HG03135 (cell line): ENCODE results near the gene CFAP97D2.
"Not testable (repeated sequence)": the region's sequence is repeated elsewhere in the genome, so short reads cannot be mapped to it uniquely, and the experiment has no call there.

ENCODE experiments used
- ATAC-seq: cut with Tn5 transposase; IDR thresholded peaks from one replicate; pipeline ENCODE4 v1.9.1; 2021; ENCODE audit warnings: mild to moderate bottlenecking, moderate library complexity; ENCODE audit not compliant: unreplicated experiment

The CFAP97D2 gene

GRCh38 chr13:114198556-114198955 lies 19.5 kb downstream of the CFAP97D2 start:
- ATAC-seq, result no peak

- ATAC-seq, result not testable (repeated sequence)
Measured at GRCh38 chr13:114199526-114199925, 20.5 kb downstream of the CFAP97D2 start.

GRCh38 chr13:114199954-114200353 lies 20.9 kb downstream of the CFAP97D2 start:
- no peak for ATAC-seq

- ATAC-seq, result no peak
Measured at GRCh38 chr13:114200399-114200911, 21.4 kb downstream of the CFAP97D2 start.

GRCh38 chr13:114202581-114202980 lies 23.5 kb downstream of the CFAP97D2 start:
- no peak for ATAC-seq

- no peak for ATAC-seq
Measured at GRCh38 chr13:114203536-114203935, 24.5 kb downstream of the CFAP97D2 start.

GRCh38 chr13:114204894-114205293 lies 25.8 kb downstream of the CFAP97D2 start:
- ATAC-seq, result no peak

- ATAC-seq, result no peak
Measured at GRCh38 chr13:114208134-114208533, 29.1 kb downstream of the CFAP97D2 start.

GRCh38 chr13:114211446-114212157 lies 32.5 kb downstream of the CFAP97D2 start:
- no peak for ATAC-seq

- ATAC-seq, result no peak
Measured at GRCh38 chr13:114212158-114212495, 33.1 kb downstream of the CFAP97D2 start.

GRCh38 chr13:114213980-114214379 lies 34.9 kb downstream of the CFAP97D2 start:
- no peak for ATAC-seq

GRCh38 chr13:114219392-114219791 lies 40.3 kb downstream of the CFAP97D2 start:
- no peak for ATAC-seq

GRCh38 chr13:114222461-114222968 lies 43.5 kb downstream of the CFAP97D2 start:
- no peak for ATAC-seq

GRCh38 chr13:114224201-114224600 lies 45.1 kb downstream of the CFAP97D2 start:
- ATAC-seq, result no peak

- ATAC-seq, result no peak
Measured at GRCh38 chr13:114225610-114226009, 46.6 kb downstream of the CFAP97D2 start.

- no peak for ATAC-seq
Measured at GRCh38 chr13:114226088-114226487, 47.0 kb downstream of the CFAP97D2 start.

- ATAC-seq, result peak; percentile 74
Measured at GRCh38 chr13:114226699-114227323, 47.8 kb downstream of the CFAP97D2 start.

GRCh38 chr13:114227528-114227927 lies 48.5 kb downstream of the CFAP97D2 start:
- no peak for ATAC-seq

- no peak for ATAC-seq
Measured at GRCh38 chr13:114228176-114228575, 49.1 kb downstream of the CFAP97D2 start.

GRCh38 chr13:114229506-114229905 lies 50.4 kb downstream of the CFAP97D2 start:
- ATAC-seq, result no peak

GRCh38 chr13:114230117-114230516 lies 51.1 kb downstream of the CFAP97D2 start:
- no peak for ATAC-seq

- no peak for ATAC-seq
Measured at GRCh38 chr13:114230575-114230974, 51.5 kb downstream of the CFAP97D2 start.
